Retinal pigment epithelial cell (primary cell): Measurements from ENCODE around the gene KIFC3.
"Not testable (repeated sequence)": the region's sequence is repeated elsewhere in the genome, so short reads cannot be mapped to it uniquely, and the experiment has no call there.

Experiments used
- DNase-seq: peaks from one replicate; pipeline ENCODE4 v3.0.0-alpha.2; 2010; ENCODE audit warnings: low read depth
- H3K4me3 ChIP-seq: 2 replicates; pipeline ENCODE4 v1.5.1; 2011; ENCODE audit warnings: mild to moderate bottlenecking, low read length, control low read depth, moderate library complexity
- CTCF ChIP-seq: conservative IDR thresholded peaks from 2 replicates; pipeline ENCODE4 v1.5.1; 2011; ENCODE audit warnings: low read depth, low read length, control low read depth, inconsistent platforms

KIFC3 gene

GRCh38 chr16:57732037-57732436 lies 70.3 kb downstream of the KIFC3 start:
- DNase-seq = no peak
- no peak overlapping the region for H3K4me3 ChIP-seq
- TF ChIP-seq CTCF = no peak

GRCh38 chr16:57730771-57731730 lies 71.2 kb downstream of the KIFC3 start:
- no peak for DNase-seq
- no peak overlapping the region for H3K4me3 ChIP-seq
- TF ChIP-seq CTCF = no peak

- H3K4me3 ChIP-seq, DNase-seq: not testable (repeated sequence)
Observed at GRCh38 chr16:57729852-57730251, 72.4 kb downstream of the KIFC3 start.

- H3K4me3 ChIP-seq = no peak overlapping the region
- TF ChIP-seq CTCF = no peak
- no peak for DNase-seq
Observed at GRCh38 chr16:57729182-57729484, 73.2 kb downstream of the KIFC3 start.

- TF ChIP-seq CTCF = no peak
- H3K4me3 ChIP-seq = no peak overlapping the region
- DNase-seq = no peak
Observed at GRCh38 chr16:57728336-57729181, 73.7 kb downstream of the KIFC3 start.

GRCh38 chr16:57727610-57728009 lies 74.7 kb downstream of the KIFC3 start:
- no peak overlapping the region for H3K4me3 ChIP-seq
- DNase-seq = no peak
- TF ChIP-seq CTCF = peak; percentile 8

GRCh38 chr16:57726433-57726947 lies 75.8 kb downstream of the KIFC3 start:
- no peak overlapping the region for H3K4me3 ChIP-seq
- TF ChIP-seq CTCF = no peak

More at GRCh38 chr16:57726433-57726947, 75.8 kb downstream of the KIFC3 start:
- no peak for DNase-seq
